Superior temporal gyrus (tissue), 1 donor: ENCODE results near the gene PCSK6.
A peak's percentile ranks its signal among the peaks of the same experiment; 100 is the strongest.

Experiments used
- DNase-seq: peaks from one replicate; pipeline ENCODE4 v3.0.0-alpha.2; 2016; ENCODE audit errors: extremely low spot score

The PCSK6 gene

GRCh38 chr15:101489599-101490407 lies at the start of gene PCSK6:
PCSK6 (minus strand) TSS chr15:101489707; CDS start chr15:101489670, 37 bp downstream.
- DNase-seq = peak; percentile 55

GRCh38 chr15:101538996-101539395 lies 49.5 kb upstream of the PCSK6 start:
- DNase-seq = no peak

- no peak for DNase-seq
Observed at GRCh38 chr15:101538177-101538576, 48.7 kb upstream of the PCSK6 start.

- no peak for DNase-seq
Observed at GRCh38 chr15:101537483-101538080, 48.1 kb upstream of the PCSK6 start.

- DNase-seq = no peak
Observed at GRCh38 chr15:101536875-101537405, 47.4 kb upstream of the PCSK6 start.

GRCh38 chr15:101536166-101536874 lies 46.8 kb upstream of the PCSK6 start:
- no peak for DNase-seq

GRCh38 chr15:101535170-101535902 lies 45.8 kb upstream of the PCSK6 start:
- DNase-seq = no peak

GRCh38 chr15:101534376-101534970 lies 45.0 kb upstream of the PCSK6 start:
- no peak for DNase-seq

- DNase-seq = no peak
Observed at GRCh38 chr15:101533371-101534140, 44.0 kb upstream of the PCSK6 start.

GRCh38 chr15:101532865-101533264 lies 43.4 kb upstream of the PCSK6 start:
- no peak for DNase-seq

- no peak for DNase-seq
Observed at GRCh38 chr15:101531170-101531569, 41.7 kb upstream of the PCSK6 start.

- no peak for DNase-seq
Observed at GRCh38 chr15:101530224-101530958, 40.9 kb upstream of the PCSK6 start.

GRCh38 chr15:101528917-101529299 lies 39.4 kb upstream of the PCSK6 start:
- DNase-seq = no peak

- peak; percentile 25 for DNase-seq
Observed at GRCh38 chr15:101528108-101528916, 38.8 kb upstream of the PCSK6 start.

- no peak for DNase-seq
Observed at GRCh38 chr15:101526890-101527289, 37.4 kb upstream of the PCSK6 start.

- DNase-seq = no peak
Observed at GRCh38 chr15:101526442-101526841, 36.9 kb upstream of the PCSK6 start.

- no peak for DNase-seq
Observed at GRCh38 chr15:101526021-101526420, 36.5 kb upstream of the PCSK6 start.

- DNase-seq = no peak
Observed at GRCh38 chr15:101525087-101525669, 35.7 kb upstream of the PCSK6 start.

- DNase-seq = peak; percentile 93
Observed at GRCh38 chr15:101523560-101523940, 34.0 kb upstream of the PCSK6 start.
